H9 (cell line): ENCODE measurements around the gene REC114. TPM values are rescaled to one million over a fixed set of nuclear protein-coding genes. Genes with fewer than 3 reads are reported as not detected.

Experiments
- DNase-seq: peaks from one replicate; pipeline ENCODE4 v3.0.0-alpha.2; 2017
- H2AFZ ChIP-seq: one replicate; pipeline ENCODE4 v1.6.1; 2013; ENCODE audit warnings: mild to moderate bottlenecking, low read length, control low read depth, moderate library complexity
- H2AK5ac ChIP-seq: 2 replicates; pipeline ENCODE4 v1.6.1; 2013; ENCODE audit warnings: low read length, control low read depth, mixed read lengths; ENCODE audit not compliant: insufficient read length
- H2BK120ac ChIP-seq: one replicate; pipeline ENCODE4 v1.6.1; 2013; ENCODE audit warnings: low read depth, mild to moderate bottlenecking, low read length, control low read depth, inconsistent platforms; ENCODE audit not compliant: poor library complexity, severe bottlenecking
- H2BK12ac ChIP-seq: 2 replicates; pipeline ENCODE4 v1.6.1; 2013; ENCODE audit warnings: low read length, control low read depth, mixed read lengths, low read depth; ENCODE audit not compliant: insufficient read length
- H2BK15ac ChIP-seq: 2 replicates; pipeline ENCODE4 v1.6.1; 2013; ENCODE audit warnings: low read depth, low read length, control low read depth
- H2BK20ac ChIP-seq: one replicate; pipeline ENCODE4 v1.6.1; 2013; ENCODE audit warnings: low read depth, mild to moderate bottlenecking, low read length, control low read depth, inconsistent platforms; ENCODE audit not compliant: poor library complexity, severe bottlenecking
- H2BK5ac ChIP-seq: 2 replicates; pipeline ENCODE4 v1.6.1; 2013; ENCODE audit warnings: low read length, control low read depth, mixed read lengths; ENCODE audit not compliant: insufficient read length
- H3K14ac ChIP-seq: 2 replicates; pipeline ENCODE4 v1.6.1; 2013; ENCODE audit warnings: low read length, control low read depth; ENCODE audit not compliant: insufficient read depth
- H3K18ac ChIP-seq: 2 replicates; pipeline ENCODE4 v1.6.1; 2013; ENCODE audit warnings: low read depth, mild to moderate bottlenecking, mixed read lengths, low read length, control low read depth; ENCODE audit not compliant: insufficient read length
- H3K23ac ChIP-seq: 2 replicates; pipeline ENCODE4 v1.6.1; 2013; ENCODE audit warnings: low read length, control low read depth, mixed read lengths, low read depth; ENCODE audit not compliant: insufficient read length
- H3K23me2 ChIP-seq: 2 replicates; pipeline ENCODE4 v1.6.1; 2013; ENCODE audit warnings: low read depth, mild to moderate bottlenecking, mixed read lengths, low read length, control low read depth; ENCODE audit not compliant: insufficient read length, poor library complexity, severe bottlenecking
- H3K27ac ChIP-seq: 2 replicates; pipeline ENCODE4 v1.5.1; 2013; ENCODE audit warnings: low read length, control low read depth, mixed read lengths, low read depth; ENCODE audit not compliant: insufficient read length
- H3K27me3 ChIP-seq: 2 replicates; pipeline ENCODE4 v1.6.1; 2013; ENCODE audit warnings: low read length, control low read depth, inconsistent platforms; ENCODE audit not compliant: insufficient read depth
- H3K4ac ChIP-seq: 2 replicates; pipeline ENCODE4 v1.6.1; 2013; ENCODE audit warnings: low read depth, mild to moderate bottlenecking, control low read depth, inconsistent platforms, low read length, moderate library complexity
- H3K4me1 ChIP-seq: 2 replicates; pipeline ENCODE4 v1.6.1; 2013; ENCODE audit warnings: low read length, control low read depth, inconsistent platforms; ENCODE audit not compliant: insufficient read depth
- H3K4me2 ChIP-seq: 2 replicates; pipeline ENCODE4 v1.6.1; 2013; ENCODE audit warnings: low read length, control low read depth, mixed read lengths; ENCODE audit not compliant: insufficient read length, insufficient read depth
- H3K56ac ChIP-seq: 2 replicates; pipeline ENCODE4 v1.6.1; 2013; ENCODE audit warnings: low read depth, mild to moderate bottlenecking, mixed read lengths, low read length, control low read depth; ENCODE audit not compliant: insufficient read length
- H3K79me1 ChIP-seq: 2 replicates; pipeline ENCODE4 v1.6.1; 2013; ENCODE audit warnings: low read depth, mild to moderate bottlenecking, moderate library complexity, low read length, control low read depth, inconsistent platforms; ENCODE audit not compliant: insufficient read depth, poor library complexity, severe bottlenecking
- H3K79me2 ChIP-seq: 2 replicates; pipeline ENCODE4 v1.6.1; 2013; ENCODE audit warnings: low read length, control low read depth, inconsistent platforms; ENCODE audit not compliant: insufficient read depth
- H3K9ac ChIP-seq: 2 replicates; pipeline ENCODE4 v1.6.1; 2013; ENCODE audit warnings: low read length, control low read depth, mixed read lengths; ENCODE audit not compliant: insufficient read length; ENCODE audit errors: extremely low read depth
- H3K9me3 ChIP-seq: one replicate; pipeline ENCODE4 v1.6.1; 2013; ENCODE audit warnings: low read depth, low read length, inconsistent platforms; ENCODE audit not compliant: control insufficient read depth
- H3T11ph ChIP-seq: one replicate; pipeline ENCODE4 v1.6.1; 2013; ENCODE audit warnings: mild to moderate bottlenecking, low read length, control low read depth, inconsistent platforms
- H4K20me1 ChIP-seq: one replicate; pipeline ENCODE4 v1.6.1; 2013; ENCODE audit not compliant: control insufficient read depth, insufficient read length, insufficient read depth
- H4K5ac ChIP-seq: 2 replicates; pipeline ENCODE4 v1.6.1; 2013; ENCODE audit warnings: low read depth, mild to moderate bottlenecking, mixed read lengths, low read length, control low read depth; ENCODE audit not compliant: insufficient read length
- H4K8ac ChIP-seq: replicated peaks from 2 replicates; pipeline ENCODE4 v1.6.1; 2013; ENCODE audit warnings: low read length, control low read depth, mixed read lengths, low read depth; ENCODE audit not compliant: insufficient read length
- H4K91ac ChIP-seq: 2 replicates; pipeline ENCODE4 v1.6.1; 2013; ENCODE audit warnings: low read depth, mild to moderate bottlenecking, moderate library complexity, mixed read lengths, low read length, control low read depth; ENCODE audit not compliant: insufficient read length
- H3K27ac Mint-ChIP-seq, 3 experiments: 2 replicates in 2 of 3; 3 replicates in 1 of 3; pipeline ENCODE4 v1.8.0; 2020 to 2021; ENCODE audit warnings: mixed read lengths in 3 of 3, mild to moderate bottlenecking in 1 of 3, moderate library complexity in 1 of 3
- H3K27me3 Mint-ChIP-seq: 2 replicates; pipeline ENCODE4 v1.8.0; 2021; ENCODE audit warnings: low read depth, mild to moderate bottlenecking, moderate library complexity, mixed read lengths
- H3K36me3 Mint-ChIP-seq, 3 experiments: 2 replicates in 2 of 3; 3 replicates in 1 of 3; pipeline ENCODE4 v1.8.0; 2020 to 2021; ENCODE audit warnings: low read depth in 3 of 3, mixed read lengths in 3 of 3; ENCODE audit not compliant: insufficient read depth in 1 of 3
- H3K4me1 Mint-ChIP-seq, 2 experiments: 2 replicates each; pipeline ENCODE4 v1.8.0; 2020; ENCODE audit warnings: mixed read lengths in 2 of 2
- H3K4me3 Mint-ChIP-seq, 2 experiments: 2 replicates in 1 of 2; 3 replicates in 1 of 2; pipeline ENCODE4 v1.8.0; 2020 to 2021; ENCODE audit warnings: mild to moderate bottlenecking in 2 of 2, mixed read lengths in 2 of 2, moderate library complexity in 1 of 2
- H3K9me3 Mint-ChIP-seq, 2 experiments: 2 replicates in 1 of 2; 3 replicates in 1 of 2; pipeline ENCODE4 v1.8.0; 2020; ENCODE audit warnings: mild to moderate bottlenecking in 2 of 2, mixed read lengths in 2 of 2, moderate library complexity in 1 of 2
- CTCF ChIP-seq: fragments of 200-600 bp; sonication (generic); conservative IDR thresholded peaks from 3 replicates; pipeline ENCODE4 v1.8.0; 2021; ENCODE audit warnings: antibody characterized with exemption, mild to moderate bottlenecking
- WGBS: extraction: QIAGEN DNeasy Blood & Tissue Kit; methylation state at CpG from one replicate; pipeline ENCODE4 v1.1.7; 2013; ENCODE audit warnings: missing lambda C conversion rate, low lambda C conversion rate, mixed read lengths; ENCODE audit not compliant: insufficient read length; ENCODE audit errors: extremely low coverage; 5-methylcytosine and 5-hydroxymethylcytosine counted together
- total RNA-seq: library from RNA; stranded (reverse); gene quantifications from 2 replicates; pipeline ENCODE4 v1.2.1, GENCODE V29; 2021

The REC114 gene
- total RNA-seq, 1 experiment from 2014 or later, result not detected

GRCh38 chr15:73395671-73396070, 47.3 kb upstream of the REC114 start:
- Histone ChIP-seq H4K5ac (no peak overlapping the region), H3K4ac (no peak overlapping the region), H3K14ac (no peak overlapping the region), H3K4me1 (peaks cover 8% of the 10 kb centered on the region; the same call in 1 of the 2 replicates), H2BK20ac (no peak overlapping the region), H2BK5ac (no peak overlapping the region), H3K9me3 (no peaks in the 10 kb centered on the region), H3K23ac (no peak overlapping the region), H2BK120ac (no peak overlapping the region), H3K9ac (no peak overlapping the region), H3K79me2 (no peaks in the 10 kb centered on the region), H3K56ac (no peak overlapping the region), H3K79me1 (no peaks in the 10 kb centered on the region), H3K4me2 (no peak overlapping the region), H2BK12ac (no peak overlapping the region), H2AFZ (no peak overlapping the region), H4K20me1 (no peaks in the 10 kb centered on the region), H3T11ph (no peak overlapping the region), H4K91ac (no peak overlapping the region), H3K23me2 (no peaks in the 10 kb centered on the region), H3K27ac (no peak overlapping the region), H3K27me3 (no peaks in the 10 kb centered on the region), H3K18ac (no peak overlapping the region), H2AK5ac (no peak overlapping the region), H2BK15ac (0 out of 2 replicates have a peak overlapping the region, but pooled peaks have one; percentile 54), H4K8ac (no peak overlapping the region)
- TF ChIP-seq CTCF, result no peak
- H3K9me3 Mint-ChIP-seq, result no peaks in the 10 kb centered on the region
- no peaks in the 10 kb centered on the region for H3K36me3 Mint-ChIP-seq
- no CpG with 5 or more reads among the region's 2 CpGs for WGBS
- peaks cover 34 to 35% of the 10 kb centered on the region in 2 experiments for H3K4me1 Mint-ChIP-seq
- DNase-seq, result no peak
- H3K4me3 Mint-ChIP-seq, result no peak overlapping the region
- peaks cover 7% of the 10 kb centered on the region for H3K27me3 Mint-ChIP-seq
- H3K27ac Mint-ChIP-seq, result no peak overlapping the region
